Activated CD8-positive, alpha-beta memory T cell treated with anti-CD3 and anti-CD28 coated beads for 1 hour (primary cell): ENCODE measurements around the gene KLF5.
A peak's percentile ranks its signal among the peaks of the same experiment; 100 is the strongest.

Experiments
- DNase-seq, 2 donors: peaks; one replicate each; pipeline ENCODE4 v3.0.0-alpha.2; 2020; ENCODE audit warnings: low read depth in 1 of 2; ENCODE audit errors: extremely low read depth in 1 of 2

KLF5 gene

GRCh38 chr13:73059460-73060250 lies 850 bp downstream of the KLF5 start:
- peak in 1 of 2 donors; percentile 33 for DNase-seq

GRCh38 chr13:73060251-73061160 lies 1.7 kb downstream of the KLF5 start:
- no peak for DNase-seq

GRCh38 chr13:73061473-73061872 lies 2.7 kb downstream of the KLF5 start:
- no peak for DNase-seq

GRCh38 chr13:73061876-73062275 lies 3.1 kb downstream of the KLF5 start:
- no peak for DNase-seq

GRCh38 chr13:73062468-73062867 lies 3.7 kb downstream of the KLF5 start:
- no peak for DNase-seq

GRCh38 chr13:73063166-73063565 lies 4.4 kb downstream of the KLF5 start:
- DNase-seq: no peak

GRCh38 chr13:73065036-73065435 lies 6.2 kb downstream of the KLF5 start:
- DNase-seq: no peak

GRCh38 chr13:73065665-73066340 lies 7.0 kb downstream of the KLF5 start:
- DNase-seq: no peak

- DNase-seq: no peak
Measured at GRCh38 chr13:73069206-73069805, 10.5 kb downstream of the KLF5 start.

GRCh38 chr13:73070451-73071098 lies 11.8 kb downstream of the KLF5 start:
- DNase-seq: no peak

- DNase-seq: no peak
Measured at GRCh38 chr13:73072239-73072900, 13.6 kb downstream of the KLF5 start.

- DNase-seq: no peak
Measured at GRCh38 chr13:73073050-73073449, 14.2 kb downstream of the KLF5 start.

- no peak for DNase-seq
Measured at GRCh38 chr13:73074014-73074413, 15.2 kb downstream of the KLF5 start.

- DNase-seq: no peak
Measured at GRCh38 chr13:73074926-73075325, 16.1 kb downstream of the KLF5 start.

- no peak for DNase-seq
Measured at GRCh38 chr13:73075546-73075945, 16.7 kb downstream of the KLF5 start.

- no peak for DNase-seq
Measured at GRCh38 chr13:73075954-73076353, 17.1 kb downstream of the KLF5 start.

GRCh38 chr13:73077865-73078264 lies 19.1 kb downstream of the KLF5 start:
- DNase-seq: no peak

- DNase-seq: no peak
Measured at GRCh38 chr13:73079359-73079758, 20.6 kb downstream of the KLF5 start.

GRCh38 chr13:73081256-73081915 lies 22.6 kb downstream of the KLF5 start:
- no peak for DNase-seq
